ENCODE results near the gene PTPRG.

Gene PTPRG

DNA sequence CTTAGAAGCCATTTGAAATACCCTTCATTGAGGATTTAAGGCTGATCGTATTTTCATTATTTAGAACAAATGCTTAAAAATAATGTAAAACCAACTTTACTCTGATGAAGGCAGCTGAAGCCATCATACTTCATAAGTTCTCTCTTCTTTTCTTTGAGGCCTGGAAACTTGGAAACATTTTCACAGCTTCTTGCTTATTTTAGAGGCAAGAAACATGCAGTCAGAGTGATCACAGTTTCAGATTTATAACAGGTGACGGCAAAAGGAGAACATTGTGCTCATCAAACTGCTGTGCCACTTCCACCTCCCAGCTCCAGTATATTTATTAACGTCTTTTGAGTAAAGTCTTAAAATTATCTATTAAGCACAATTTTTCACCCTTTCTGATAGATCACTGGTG, 376.1 kb downstream of the PTPRG start:
- no peak for DNase-seq

DNA sequence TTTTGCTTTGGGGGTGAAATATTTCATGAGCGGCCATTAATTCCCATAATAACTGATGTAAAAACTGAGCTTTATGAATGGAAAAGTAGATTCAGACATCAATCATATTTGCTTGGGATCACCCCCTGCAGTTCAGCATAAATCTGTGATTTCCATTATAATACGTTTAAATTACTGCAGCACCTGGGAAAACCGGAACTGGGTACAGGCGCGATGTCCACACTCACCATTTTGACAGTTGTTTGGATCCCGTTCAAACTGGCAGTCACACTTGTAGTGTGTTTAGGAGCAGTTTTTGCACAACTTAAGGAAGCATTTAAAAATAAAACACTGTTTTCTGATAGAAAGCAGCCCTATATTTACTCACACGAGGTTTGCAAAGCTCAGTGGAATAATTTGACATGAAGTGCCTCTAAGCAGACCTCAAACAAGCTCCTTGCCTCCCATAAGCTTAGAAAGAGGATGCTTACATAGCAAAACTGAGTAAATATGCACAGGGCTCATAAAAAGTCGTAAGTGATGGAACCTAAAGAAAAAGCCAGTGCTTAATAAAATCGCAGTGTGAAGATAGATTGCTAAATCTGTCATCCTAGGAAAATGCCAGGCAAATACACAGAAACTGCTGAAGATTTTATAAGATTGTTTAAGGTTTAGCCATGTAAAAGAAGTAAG, 377.6 kb downstream of the PTPRG start:
- DNase-seq: no peak

DNA sequence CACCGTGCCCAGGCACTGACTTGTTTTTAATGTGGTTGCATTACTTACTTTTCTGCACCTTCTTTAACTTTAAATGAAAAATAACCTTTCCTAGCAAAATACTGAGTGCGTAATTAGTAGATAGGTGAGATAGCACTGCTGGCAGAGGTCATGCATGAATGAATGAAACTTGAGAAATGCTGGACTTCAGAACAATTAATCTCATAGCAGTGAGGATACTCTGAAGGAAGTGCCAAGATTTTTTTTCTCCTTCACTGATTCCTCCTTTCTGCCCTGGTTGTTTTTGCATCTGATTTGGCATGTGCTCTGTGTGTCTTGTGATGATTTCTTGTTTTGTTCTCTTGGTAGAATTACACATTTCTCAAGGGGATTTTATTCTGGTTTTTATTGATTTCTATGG, 378.9 kb downstream of the PTPRG start:
- no peak for DNase-seq

DNA sequence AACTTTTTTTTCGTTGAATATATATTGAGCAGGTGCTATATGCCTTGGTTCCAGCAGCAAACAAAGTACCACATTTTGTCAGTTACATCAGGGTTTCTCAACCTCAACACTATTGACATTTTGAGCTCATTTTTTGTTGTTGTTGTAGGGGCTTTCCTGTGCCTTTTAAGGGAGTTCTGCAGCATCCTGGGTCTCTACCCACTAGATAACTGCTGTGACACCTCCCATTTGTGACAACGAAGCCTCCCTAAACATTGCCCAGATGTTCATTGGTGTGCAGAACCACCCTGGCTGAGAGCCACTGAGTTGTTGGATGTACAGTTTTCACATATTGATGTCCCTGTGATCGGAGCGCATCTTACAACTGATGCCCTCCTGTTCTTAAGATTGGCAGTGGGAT, 382.6 kb downstream of the PTPRG start:
- no peak for DNase-seq

GRCh38 chr3:61944726-61945125, 383.4 kb downstream of the PTPRG start:
- DNase-seq: no peak

GRCh38 chr3:61945657-61946056, 384.3 kb downstream of the PTPRG start:
- DNase-seq: no peak

DNA sequence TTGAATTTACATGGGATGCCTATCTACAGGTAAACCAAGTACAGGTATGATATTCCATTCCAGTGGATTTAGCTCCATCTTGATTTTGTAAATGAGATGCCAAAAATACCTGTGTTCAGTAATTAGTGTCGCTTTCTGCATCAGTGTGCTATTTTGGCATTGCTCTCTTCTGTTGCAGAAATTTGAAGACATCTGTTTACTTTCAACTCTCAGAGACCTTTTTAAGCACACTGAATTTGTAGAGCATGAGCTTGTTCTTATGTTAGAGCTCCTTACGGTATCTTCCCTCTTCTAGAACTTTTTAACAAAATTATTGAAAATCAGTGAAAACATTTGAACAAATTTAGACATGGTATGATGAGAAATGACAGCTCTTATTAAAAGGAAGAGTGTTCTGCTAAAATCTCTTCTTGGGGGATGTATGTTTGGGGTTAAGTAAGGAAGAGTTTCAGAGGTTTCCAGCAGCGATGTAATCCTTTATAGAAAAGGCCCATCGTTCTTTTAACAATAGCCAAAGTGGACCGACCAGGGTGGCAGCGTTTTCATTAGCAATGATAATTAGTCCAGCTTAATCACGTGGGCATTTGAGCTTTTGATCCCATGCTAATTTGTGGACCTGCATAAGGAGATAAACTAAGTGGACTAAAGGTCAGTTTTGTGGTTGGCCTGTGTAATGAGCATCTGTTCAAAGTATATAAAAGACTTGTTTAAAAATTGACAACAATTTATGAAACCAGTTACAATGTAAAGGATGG, 385.4 kb downstream of the PTPRG start:
- no peak for DNase-seq

DNA sequence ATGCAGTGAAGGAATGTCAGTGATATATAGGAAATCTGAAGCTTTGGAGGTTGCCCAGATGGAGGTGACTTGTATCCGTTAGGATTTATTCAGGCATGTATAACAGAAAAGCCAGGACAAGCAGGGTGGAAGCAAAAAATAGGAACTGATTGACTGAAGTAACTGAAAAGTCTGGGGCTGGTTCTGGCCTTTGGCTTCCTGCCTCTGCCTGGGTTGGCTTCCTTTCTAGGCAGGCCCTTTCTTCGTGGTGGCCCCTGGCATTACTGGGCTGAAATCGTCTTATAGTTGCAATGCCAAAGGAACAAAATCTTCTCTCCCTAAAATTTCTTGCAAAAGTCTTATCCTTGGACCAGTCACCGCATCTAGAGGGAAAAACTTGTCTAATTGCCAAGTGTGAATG, 386.1 kb downstream of the PTPRG start:
- DNase-seq: no peak

GRCh38 chr3:61948699-61949305, 387.4 kb downstream of the PTPRG start:
- DNase-seq: no peak

- DNase-seq: no peak
Measured at GRCh38 chr3:61954097-61954540, 392.7 kb downstream of the PTPRG start.

DNA sequence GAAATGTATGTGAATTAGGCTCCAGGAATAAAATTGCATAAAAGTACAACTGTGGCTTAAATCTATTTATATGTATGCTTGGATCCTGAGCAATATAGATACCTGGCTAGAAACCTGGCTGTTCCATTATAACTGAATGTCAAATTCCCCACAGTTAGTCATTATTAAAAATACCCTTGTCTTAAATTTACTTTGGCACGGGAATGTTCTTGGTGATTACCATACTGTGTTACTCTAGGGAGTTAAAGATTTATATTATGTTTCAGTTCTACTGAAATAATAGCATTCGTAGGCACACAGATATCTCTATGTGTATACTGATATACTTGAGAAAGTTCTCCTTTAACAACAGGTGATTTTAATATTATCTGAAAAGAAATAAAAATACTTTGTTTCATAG, 394.1 kb downstream of the PTPRG start:
- DNase-seq: no peak

DNA sequence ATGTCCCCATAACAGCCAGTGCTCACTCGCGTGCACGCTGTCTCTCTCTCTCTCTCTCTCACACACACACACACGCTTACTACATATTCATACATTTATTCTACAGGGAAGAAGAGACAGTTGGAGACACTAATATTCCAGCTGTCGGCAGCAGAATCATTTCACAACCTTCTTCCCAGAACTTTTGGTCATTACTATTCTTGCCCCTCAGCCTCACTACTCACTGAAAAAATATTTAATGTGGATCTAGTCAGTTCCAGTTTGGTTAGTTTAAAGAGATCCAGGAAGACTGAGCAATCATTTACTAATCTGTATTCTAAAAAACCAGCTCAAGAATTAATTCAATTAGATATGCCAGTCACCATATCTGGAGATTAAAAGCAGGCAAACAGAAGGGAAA, 394.9 kb downstream of the PTPRG start:
- no peak for DNase-seq

GRCh38 chr3:61957259-61957658, 395.9 kb downstream of the PTPRG start:
- DNase-seq: no peak

GRCh38 chr3:61960976-61961375, 399.6 kb downstream of the PTPRG start:
- DNase-seq: no peak

GRCh38 chr3:61961900-61962299, 400.5 kb downstream of the PTPRG start:
- no peak for DNase-seq

- no peak for DNase-seq
Measured at GRCh38 chr3:61964566-61964965, 403.2 kb downstream of the PTPRG start.

DNA sequence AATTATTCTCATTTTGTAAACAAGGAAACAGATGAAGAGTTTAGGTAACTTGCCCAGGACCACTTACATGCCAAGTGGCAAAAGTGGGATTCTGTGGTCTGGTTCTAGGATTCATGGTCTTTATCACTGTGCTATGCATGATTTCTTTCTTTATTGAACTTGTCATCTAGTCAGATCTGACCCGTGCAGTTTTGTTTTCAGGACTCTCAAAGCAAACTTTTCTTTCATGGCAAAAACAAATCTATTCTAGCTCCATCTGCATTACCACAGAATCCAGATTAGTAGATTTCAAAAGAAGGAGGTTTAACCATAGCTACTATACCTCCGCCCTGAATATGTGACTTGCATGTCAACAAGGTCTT, 404.4 kb downstream of the PTPRG start:
- DNase-seq: no peak

GRCh38 chr3:61966200-61966599, 404.8 kb downstream of the PTPRG start:
- no peak for DNase-seq

DNA sequence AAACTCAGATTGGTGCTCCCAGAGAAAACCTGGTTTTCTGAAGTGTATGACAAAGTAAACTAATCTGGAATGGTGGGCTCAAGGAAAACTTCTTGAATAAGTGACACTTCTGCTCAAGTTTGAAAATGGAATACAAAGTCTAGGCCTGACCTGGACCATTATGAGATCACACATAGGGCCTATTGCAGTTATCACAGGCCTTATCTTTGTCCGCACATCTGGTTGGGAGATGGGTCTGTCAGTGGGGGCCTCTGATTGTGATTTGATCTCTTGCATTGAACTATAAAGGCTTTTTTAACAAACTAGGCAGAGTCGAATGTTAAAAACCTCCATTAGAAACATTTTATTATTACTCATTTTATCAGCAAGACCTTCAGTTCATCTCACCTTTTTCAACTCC, 405.6 kb downstream of the PTPRG start:
- DNase-seq: no peak

DNA sequence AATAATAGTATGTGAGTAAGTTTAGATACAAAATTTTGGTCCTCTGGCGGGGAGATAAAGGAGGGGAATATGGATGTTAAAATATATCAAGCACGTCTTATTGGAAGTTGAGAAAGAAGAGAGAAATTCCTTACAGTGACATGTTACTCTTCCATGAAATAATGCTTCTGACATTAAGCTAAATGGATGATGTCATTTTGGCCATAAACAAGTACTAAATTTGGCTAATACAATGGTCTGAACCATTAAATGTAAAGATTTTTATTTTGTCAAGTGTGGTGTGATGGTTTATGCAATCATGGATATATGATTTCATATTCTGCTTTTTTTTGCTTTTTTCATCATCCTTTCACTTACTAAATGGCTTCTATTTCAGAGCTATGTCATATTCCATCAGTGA, 406.6 kb downstream of the PTPRG start:
- DNase-seq: no peak

DNA sequence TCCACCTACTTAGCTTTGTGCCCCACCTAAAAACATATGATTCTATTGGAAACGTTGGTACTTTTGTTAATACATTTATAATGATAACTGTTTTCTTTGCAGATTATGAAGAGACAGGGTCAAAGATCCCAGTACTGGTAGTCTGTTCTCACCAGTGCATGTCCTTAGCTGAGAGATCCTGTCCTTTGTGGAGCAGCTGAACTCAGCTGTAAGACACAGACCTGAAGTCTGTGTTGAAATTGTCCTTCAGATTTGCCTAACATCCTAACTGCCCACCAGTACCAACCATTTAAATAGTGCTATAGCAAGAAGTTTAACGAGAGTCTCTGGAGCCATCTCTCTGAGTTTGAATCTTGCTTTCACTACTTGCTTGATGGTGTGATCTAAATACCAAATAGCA, 413.3 kb downstream of the PTPRG start:
- no peak for DNase-seq

- DNase-seq: no peak
Measured at GRCh38 chr3:61975199-61975598, 413.8 kb downstream of the PTPRG start.

DNA sequence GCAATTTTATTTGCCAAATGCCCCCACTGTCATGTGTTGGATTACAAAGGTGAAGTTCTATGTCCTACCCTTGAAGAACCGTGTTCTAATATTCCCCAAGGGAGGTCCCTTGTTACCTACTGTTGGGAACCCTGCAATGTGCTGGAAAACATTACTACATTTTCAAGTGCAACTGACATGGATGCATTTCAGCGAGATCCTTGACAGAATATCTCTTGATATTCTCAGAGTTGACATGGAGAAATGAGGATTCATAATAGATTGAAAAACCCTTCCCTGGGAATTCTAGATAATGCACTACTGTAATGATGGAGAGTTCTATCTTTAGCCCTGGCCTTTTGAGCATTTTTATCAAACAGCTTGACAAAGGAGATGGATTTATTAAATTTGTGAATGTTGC, 414.6 kb downstream of the PTPRG start:
- DNase-seq: no peak

Measured in T-helper 1 cell (primary cell).